HCT116 (cell line): ENCODE measurements around the gene ADD1. TPM values are rescaled to one million over a fixed set of nuclear protein-coding genes. Genes with fewer than 3 reads are reported as not detected.

Source experiments
- ATAC-seq: fragments of 200-7000 bp; cut with Tn5 transposase; 2 replicates; pipeline ENCODE4 v1.9.1; 2020; ENCODE audit warnings: mild to moderate bottlenecking, moderate library complexity
- BruUV-seq: library from RNA; stranded (reverse); fragments of 400-500 nt; replicated peaks from 2 replicates; lab custom pipeline; 2021; lab: Mats Ljungman, UMichigan
- CTCF ChIA-PET: fragments of 300-600 bp; sonication (Branson Sonifier 250); formaldehyde crosslinking; loops from one replicate; lab custom pipeline; 2021; ENCODE audit warnings: antibody characterized with exemption; lab: Charles Lee
- POLR2A ChIA-PET: fragments of 300-600, 350-600 bp; sonication (Branson Sonifier 250); formaldehyde crosslinking; loops from one replicate; lab custom pipeline; 2021; ENCODE audit warnings: antibody characterized with exemption; lab: Charles Lee
- RAD21 ChIA-PET, 2 experiments: fragments of 300-600 bp; sonication (Branson Sonifier 250); formaldehyde crosslinking; loops; one replicate each; lab custom pipeline; 2023; ENCODE audit warnings: low total read pairs in 2 of 2; ENCODE audit not compliant: uncharacterized antibody in 2 of 2, unreplicated experiment in 2 of 2, low non-redundant PET in 1 of 2; lab: Charles Lee
- DNase-seq: peaks from one replicate; pipeline ENCODE4 v3.0.0-alpha.2; 2010; ENCODE audit warnings: low read depth, low spot score
- H2AFZ ChIP-seq: fragments of 200-600 bp; shearing (Covaris generic), sonication (generic); 2 replicates; pipeline ENCODE4 v1.6.1; 2017; ENCODE audit warnings: low read depth, mixed run types, mixed read lengths, antibody characterized with exemption, low read length; ENCODE audit not compliant: poor library complexity, severe bottlenecking
- H3K27ac ChIP-seq: 2 replicates; pipeline ENCODE4 v1.5.1; 2012; ENCODE audit warnings: low read depth, low read length
- H3K27me3 ChIP-seq: fragments of 200-600 bp; sonication (generic); 2 replicates; pipeline ENCODE4 v1.6.1; 2016; ENCODE audit warnings: mixed run types, low read length, mixed read lengths; ENCODE audit not compliant: insufficient read depth
- H3K36me3 ChIP-seq, 2 experiments: fragments of 200-500 bp in 1 of 2; fragments of 200-600 bp in 1 of 2; sonication (Bioruptor generic) in 1 of 2; sonication (generic) in 1 of 2; 2 replicates each; pipeline versions ENCODE4 v1.5.1 to v1.6.1; 2014 to 2016; ENCODE audit warnings: low read length in 2 of 2, inconsistent platforms in 1 of 2, mixed read lengths in 1 of 2, mixed run types in 1 of 2; ENCODE audit not compliant: insufficient read depth in 2 of 2, control insufficient read depth in 1 of 2
- H3K4me1 ChIP-seq, 2 experiments: fragments of 200-600 bp in 1 of 2; sonication (generic) in 1 of 2; 2 replicates each; pipeline versions ENCODE4 v1.5.1 to v1.6.1; 2012 to 2017; ENCODE audit warnings: low read length in 2 of 2, inconsistent platforms in 1 of 2, mild to moderate bottlenecking in 1 of 2, mixed read lengths in 1 of 2, mixed run types in 1 of 2, moderate library complexity in 1 of 2; ENCODE audit not compliant: insufficient read depth in 2 of 2, control insufficient read depth in 1 of 2
- H3K4me2 ChIP-seq: fragments of 200-600 bp; sonication (generic); 2 replicates; pipeline ENCODE4 v1.6.1; 2017; ENCODE audit warnings: mixed run types, low read length, mixed read lengths
- H3K4me3 ChIP-seq, 2 experiments: fragments of 200-600 bp in 1 of 2; sonication (generic) in 1 of 2; replicated peaks in 1 of 2; 2 replicates each; pipeline ENCODE4 v1.5.1; 2011 to 2016; ENCODE audit warnings: low read length in 2 of 2, control low read depth in 1 of 2, low read depth in 1 of 2, mild to moderate bottlenecking in 1 of 2, mixed read lengths in 1 of 2, mixed run types in 1 of 2
- H3K79me2 ChIP-seq: fragments of 200-600 bp; sonication (generic); 2 replicates; pipeline ENCODE4 v1.6.1; 2017; ENCODE audit warnings: mild to moderate bottlenecking, mixed run types, low read length, moderate library complexity, mixed read lengths; ENCODE audit not compliant: insufficient read depth
- H3K9ac ChIP-seq: fragments of 200-600 bp; sonication (generic); 2 replicates; pipeline ENCODE4 v1.6.1; 2016; ENCODE audit warnings: low read length, mixed read lengths
- H3K9me2 ChIP-seq: fragments of 200-600 bp; sonication (generic), shearing (Covaris generic); 2 replicates; pipeline ENCODE4 v1.6.1; 2017; ENCODE audit warnings: mixed run types, mild to moderate bottlenecking, moderate library complexity; ENCODE audit not compliant: insufficient read depth
- H3K9me3 ChIP-seq, 2 experiments: fragments of 200-500 bp in 1 of 2; fragments of 200-600 bp in 1 of 2; sonication (Bioruptor generic) in 1 of 2; sonication (generic) in 1 of 2; 2 replicates each; pipeline ENCODE4 v1.6.1; 2014 to 2017; ENCODE audit warnings: low read length in 2 of 2, mixed read lengths in 2 of 2, inconsistent platforms in 1 of 2, low read depth in 1 of 2, mild to moderate bottlenecking in 1 of 2, mixed run types in 1 of 2, moderate library complexity in 1 of 2; ENCODE audit not compliant: control insufficient read depth in 1 of 2, insufficient read depth in 1 of 2
- H4K20me1 ChIP-seq: fragments of 200-600 bp; sonication (generic), shearing (Covaris generic); 2 replicates; pipeline ENCODE4 v1.6.1; 2017; ENCODE audit warnings: mixed run types, mild to moderate bottlenecking, moderate library complexity; ENCODE audit not compliant: insufficient read depth
- CBX3 ChIP-seq: IDR thresholded peaks from 2 replicates; pipeline ENCODE4 v1.6.1; 2012; ENCODE audit warnings: low read depth
- ELF1 ChIP-seq: IDR thresholded peaks from 2 replicates; pipeline ENCODE4 v1.6.1; 2012; ENCODE audit warnings: low read depth, borderline replicate concordance
- intact Hi-C: fragments of 100-400 bp; cut with micrococcal nuclease; formaldehyde crosslinking; loops from 2 replicates; pipeline ENCODE4 v1.10.0; 2022
- total RNA-seq: library from RNA; stranded (reverse); gene quantifications from one replicate; pipeline ENCODE4 v1.2.1, GENCODE V29; 2021; ENCODE audit not compliant: unreplicated experiment
- TF ChIP-seq, protein P1 (sequence below): IDR thresholded peaks from 2 replicates; pipeline ENCODE4 v1.6.1; 2012; ENCODE audit warnings: low read depth

The ADD1 gene
- total RNA-seq, 1 experiment from 2014 or later, result 139 TPM

DNA sequence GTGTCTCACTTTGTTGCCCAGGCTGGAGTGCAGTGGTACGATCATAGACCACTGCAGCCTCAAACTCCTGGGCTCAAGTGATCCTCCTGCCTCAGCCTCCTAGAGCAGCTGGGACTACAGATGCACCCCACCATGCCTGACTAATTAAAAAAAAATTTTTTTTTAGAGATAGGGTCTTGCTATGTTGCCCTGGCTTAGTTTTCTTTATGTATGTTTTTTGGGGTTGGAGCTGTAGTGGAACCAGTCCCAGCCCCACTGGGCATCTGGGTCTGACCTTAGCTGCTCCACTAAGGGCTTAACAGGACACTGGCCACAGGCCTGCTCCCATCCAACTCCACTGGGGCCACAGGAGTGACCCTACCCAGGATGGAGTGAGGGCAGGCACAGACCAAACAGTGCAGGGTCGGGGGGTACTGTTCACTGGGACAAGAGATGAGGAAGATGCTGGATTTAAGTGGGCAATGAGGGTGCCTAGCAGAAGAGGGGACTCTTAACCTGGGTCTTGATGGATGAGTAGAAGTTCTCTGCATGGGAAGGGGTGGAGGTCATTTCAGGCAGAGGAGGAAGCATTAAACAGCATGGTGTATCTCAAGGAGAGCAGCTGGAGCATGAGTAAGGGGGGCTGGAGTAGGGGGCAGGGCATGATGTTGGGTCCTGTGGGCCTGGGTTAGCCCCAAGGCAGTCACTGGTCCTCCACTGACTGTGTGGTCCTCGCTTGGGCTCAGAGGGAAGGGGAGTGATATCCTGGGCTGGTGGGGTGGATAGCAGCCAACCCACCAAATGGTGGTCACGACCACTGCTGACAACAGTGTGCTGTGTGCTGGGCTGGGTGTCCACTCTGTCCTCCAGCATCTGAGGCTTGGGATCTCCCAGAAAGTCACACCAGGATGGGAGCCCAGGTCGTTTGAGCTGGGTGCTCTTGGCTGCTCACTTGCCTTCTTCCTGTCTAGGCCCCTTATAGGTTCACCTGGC is 24.1 kb upstream of the ADD1 start:
- H4K20me1 ChIP-seq, result no peaks in the 10 kb centered on the region
- TF ChIP-seq, protein P1, sequence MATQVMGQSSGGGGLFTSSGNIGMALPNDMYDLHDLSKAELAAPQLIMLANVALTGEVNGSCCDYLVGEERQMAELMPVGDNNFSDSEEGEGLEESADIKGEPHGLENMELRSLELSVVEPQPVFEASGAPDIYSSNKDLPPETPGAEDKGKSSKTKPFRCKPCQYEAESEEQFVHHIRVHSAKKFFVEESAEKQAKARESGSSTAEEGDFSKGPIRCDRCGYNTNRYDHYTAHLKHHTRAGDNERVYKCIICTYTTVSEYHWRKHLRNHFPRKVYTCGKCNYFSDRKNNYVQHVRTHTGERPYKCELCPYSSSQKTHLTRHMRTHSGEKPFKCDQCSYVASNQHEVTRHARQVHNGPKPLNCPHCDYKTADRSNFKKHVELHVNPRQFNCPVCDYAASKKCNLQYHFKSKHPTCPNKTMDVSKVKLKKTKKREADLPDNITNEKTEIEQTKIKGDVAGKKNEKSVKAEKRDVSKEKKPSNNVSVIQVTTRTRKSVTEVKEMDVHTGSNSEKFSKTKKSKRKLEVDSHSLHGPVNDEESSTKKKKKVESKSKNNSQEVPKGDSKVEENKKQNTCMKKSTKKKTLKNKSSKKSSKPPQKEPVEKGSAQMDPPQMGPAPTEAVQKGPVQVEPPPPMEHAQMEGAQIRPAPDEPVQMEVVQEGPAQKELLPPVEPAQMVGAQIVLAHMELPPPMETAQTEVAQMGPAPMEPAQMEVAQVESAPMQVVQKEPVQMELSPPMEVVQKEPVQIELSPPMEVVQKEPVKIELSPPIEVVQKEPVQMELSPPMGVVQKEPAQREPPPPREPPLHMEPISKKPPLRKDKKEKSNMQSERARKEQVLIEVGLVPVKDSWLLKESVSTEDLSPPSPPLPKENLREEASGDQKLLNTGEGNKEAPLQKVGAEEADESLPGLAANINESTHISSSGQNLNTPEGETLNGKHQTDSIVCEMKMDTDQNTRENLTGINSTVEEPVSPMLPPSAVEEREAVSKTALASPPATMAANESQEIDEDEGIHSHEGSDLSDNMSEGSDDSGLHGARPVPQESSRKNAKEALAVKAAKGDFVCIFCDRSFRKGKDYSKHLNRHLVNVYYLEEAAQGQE, result no peak
- TF ChIP-seq ELF1, result no peak
- TF ChIP-seq CBX3, result no peak
- H2AFZ ChIP-seq, result no peak overlapping the region
- ChIA-PET RAD21 (interaction anchor here in 1 of 2 experiments (0.6 kb wide), 1 partner anchor 56 kb away, joined by 4 read pairs; no protein-coding TSS in a partner anchor), POLR2A (no interaction called here), CTCF (no interaction called here)
- peaks cover 5 to 14% of the 10 kb centered on the region in 2 experiments for H3K36me3 ChIP-seq
- intact Hi-C loops, result no loop called here
- H3K79me2 ChIP-seq, result peaks cover 32% of the 10 kb centered on the region
- DNase-seq (no peak), ATAC-seq (no peak)
- H3K27me3 ChIP-seq, result no peaks in the 10 kb centered on the region
- peak overlapping the region in 1 of 2 experiments; percentile 78; a peak in 2 of 4 replicates for H3K4me3 ChIP-seq
- H3K27ac ChIP-seq, result no peak overlapping the region; the same call in 1 of the 2 replicates
- peak overlapping the region; percentile 82 for H3K4me2 ChIP-seq
- no peaks in the 10 kb centered on the region for H3K9me2 ChIP-seq
- H3K4me1 ChIP-seq, result peaks cover 14 to 26% of the 10 kb centered on the region in 2 experiments; a peak in 3 of 4 replicates
- TSS peak; percentile 55 for BruUV-seq
- H3K9ac ChIP-seq, result 0 out of 2 replicates have a peak overlapping the region, but pooled peaks have one; percentile 86
- no peaks in the 10 kb centered on the region for H3K9me3 ChIP-seq
